GM20000 (cell line): ENCODE results near the gene CFAP61.

Experiments used
- DNase-seq: peaks from one replicate; pipeline ENCODE4 v3.0.0; 2012; ENCODE audit warnings: low spot score
- CTCF ChIP-seq: IDR thresholded peaks from 2 replicates; pipeline ENCODE4 v1.5.1; 2012; ENCODE audit warnings: mild to moderate bottlenecking, control low read depth; ENCODE audit errors: extremely low read depth, missing control alignments

CFAP61 gene

GRCh38 chr20:20210943-20211273 is 158.6 kb downstream of the CFAP61 start:
- DNase-seq = no peak
- no peak for TF ChIP-seq CTCF

- TF ChIP-seq CTCF = no peak
- no peak for DNase-seq
These were observed 159.1 kb downstream of the CFAP61 start for GRCh38 chr20:20211274-20211987.

GRCh38 chr20:20211988-20212518 is 159.7 kb downstream of the CFAP61 start:
- DNase-seq = no peak
- no peak for TF ChIP-seq CTCF

GRCh38 chr20:20212675-20213096 is 160.4 kb downstream of the CFAP61 start:
- no peak for DNase-seq
- TF ChIP-seq CTCF = no peak

GRCh38 chr20:20213526-20214121 is 161.3 kb downstream of the CFAP61 start:
- DNase-seq = no peak
- TF ChIP-seq CTCF = no peak

- DNase-seq = no peak
- TF ChIP-seq CTCF = no peak
These were observed 162.5 kb downstream of the CFAP61 start for GRCh38 chr20:20214757-20215275.

- TF ChIP-seq CTCF = no peak
- DNase-seq = no peak
These were observed 163.8 kb downstream of the CFAP61 start for GRCh38 chr20:20215976-20216727.
